PC-3 (cell line): Measurements from ENCODE around the gene PLAAT3. TPM values are rescaled to one million over a fixed set of nuclear protein-coding genes. Genes with fewer than 3 reads are reported as not detected.
"Not testable (repeated sequence)": the region's sequence is repeated elsewhere in the genome, so short reads cannot be mapped to it uniquely, and the experiment has no call there.

Source experiments
- ATAC-seq: fragments of 200-7000 bp; cut with Tn5 transposase; 2 replicates; pipeline ENCODE4 v1.9.1; 2020; ENCODE audit warnings: mild to moderate bottlenecking, moderate library complexity
- BruUV-seq: library from RNA; stranded (reverse); fragments of 400-500 nt; replicated peaks from 2 replicates; lab custom pipeline; 2021; lab: Mats Ljungman, UMichigan
- CTCF ChIA-PET: fragments of 300-600 bp; sonication (Branson Sonifier 250); formaldehyde crosslinking; loops from one replicate; lab custom pipeline; 2022; ENCODE audit warnings: antibody characterized with exemption; lab: Charles Lee
- POLR2A ChIA-PET: fragments of 300-600 bp; sonication (Branson Sonifier 250); formaldehyde crosslinking; loops from one replicate; lab custom pipeline; 2022; ENCODE audit warnings: antibody characterized with exemption; ENCODE audit not compliant: unreplicated experiment; lab: Charles Lee
- DNase-seq: peaks from one replicate; pipeline ENCODE4 v3.0.0-alpha.2; 2015
- H2AFZ ChIP-seq: fragments of 300-600 bp; sonication (generic); 2 replicates; pipeline ENCODE4 v1.6.0; 2016; ENCODE audit warnings: antibody characterized with exemption, low read length
- H3F3A ChIP-seq: fragments of 300-600 bp; sonication (generic); one replicate; pipeline ENCODE4 v1.6.0; 2017; ENCODE audit warnings: antibody characterized with exemption, low read length, control low read depth, mild to moderate bottlenecking; ENCODE audit not compliant: unreplicated experiment
- H3K27ac ChIP-seq: fragments of 300-600 bp; sonication (generic); 2 replicates; pipeline ENCODE4 v1.5.1; 2016; ENCODE audit warnings: mild to moderate bottlenecking, low read length
- H3K27me3 ChIP-seq: fragments of 300-600 bp; sonication (generic); 2 replicates; pipeline ENCODE4 v1.6.1; 2016; ENCODE audit warnings: low read length, mixed read lengths
- H3K36me3 ChIP-seq: fragments of 300-600 bp; sonication (generic); 2 replicates; pipeline ENCODE4 v1.6.1; 2016; ENCODE audit warnings: low read depth, mixed run types, low read length, mixed read lengths
- H3K4me1 ChIP-seq: fragments of 300-600 bp; sonication (generic); 2 replicates; pipeline ENCODE4 v1.5.1; 2016; ENCODE audit warnings: low read length; ENCODE audit not compliant: insufficient read depth
- H3K4me2 ChIP-seq: fragments of 300-600 bp; sonication (generic); 2 replicates; pipeline ENCODE4 v1.6.0; 2016; ENCODE audit warnings: low read length
- H3K4me3 ChIP-seq: fragments of 300-600 bp; sonication (generic); 2 replicates; pipeline ENCODE4 v1.5.1; 2016; ENCODE audit warnings: mild to moderate bottlenecking, low read length, mixed read lengths
- H3K79me2 ChIP-seq: fragments of 300-600 bp; sonication (generic); 2 replicates; pipeline ENCODE4 v1.6.1; 2017; ENCODE audit warnings: low read length, mixed read lengths
- H3K9ac ChIP-seq: fragments of 300-600 bp; sonication (generic); 2 replicates; pipeline ENCODE4 v1.6.0; 2016; ENCODE audit warnings: mild to moderate bottlenecking, low read length
- H3K9me2 ChIP-seq: fragments of 300-600 bp; sonication (generic); replicated peaks from 2 replicates; pipeline ENCODE4 v1.6.1; 2016; ENCODE audit warnings: mixed run types, low read length, mixed read lengths
- H3K9me3 ChIP-seq: fragments of 300-600 bp; sonication (generic); 2 replicates; pipeline ENCODE4 v1.6.1; 2016; ENCODE audit warnings: low read length, mixed read lengths
- H4K20me1 ChIP-seq: fragments of 300-600 bp; sonication (generic); 2 replicates; pipeline ENCODE4 v1.6.1; 2016; ENCODE audit warnings: low read length, mixed read lengths
- EZH2 ChIP-seq: fragments of 300-600 bp; sonication (generic); IDR thresholded peaks from one replicate; pipeline ENCODE4 v1.6.1; 2017; ENCODE audit warnings: antibody characterized with exemption, mild to moderate bottlenecking, low read length; ENCODE audit not compliant: unreplicated experiment
- EZH2phosphoT487 ChIP-seq: fragments of 300-600 bp; sonication (generic); IDR thresholded peaks from 2 replicates; pipeline ENCODE4 v1.6.1; 2018; ENCODE audit warnings: mild to moderate bottlenecking, antibody characterized with exemption, low read length, borderline replicate concordance
- intact Hi-C: fragments of 100-400 bp; cut with micrococcal nuclease; formaldehyde crosslinking; loops from 2 replicates; pipeline ENCODE4 v1.9.0; 2023
- total RNA-seq: library from RNA; depleted of rRNA; stranded (reverse); fragments of >200 nt; gene quantifications from 2 replicates; pipeline ENCODE4 v1.2.3, GENCODE V29; 2014
- TF ChIP-seq, protein P1 (sequence below): fragments of 300-600 bp; sonication (generic); conservative IDR thresholded peaks from 2 replicates; pipeline ENCODE4 v1.5.1; 2017; ENCODE audit warnings: antibody characterized with exemption, low read depth, mild to moderate bottlenecking, low read length

Gene PLAAT3
- total RNA-seq, 1 experiment from 2014 or later: 69.0 TPM

DNA sequence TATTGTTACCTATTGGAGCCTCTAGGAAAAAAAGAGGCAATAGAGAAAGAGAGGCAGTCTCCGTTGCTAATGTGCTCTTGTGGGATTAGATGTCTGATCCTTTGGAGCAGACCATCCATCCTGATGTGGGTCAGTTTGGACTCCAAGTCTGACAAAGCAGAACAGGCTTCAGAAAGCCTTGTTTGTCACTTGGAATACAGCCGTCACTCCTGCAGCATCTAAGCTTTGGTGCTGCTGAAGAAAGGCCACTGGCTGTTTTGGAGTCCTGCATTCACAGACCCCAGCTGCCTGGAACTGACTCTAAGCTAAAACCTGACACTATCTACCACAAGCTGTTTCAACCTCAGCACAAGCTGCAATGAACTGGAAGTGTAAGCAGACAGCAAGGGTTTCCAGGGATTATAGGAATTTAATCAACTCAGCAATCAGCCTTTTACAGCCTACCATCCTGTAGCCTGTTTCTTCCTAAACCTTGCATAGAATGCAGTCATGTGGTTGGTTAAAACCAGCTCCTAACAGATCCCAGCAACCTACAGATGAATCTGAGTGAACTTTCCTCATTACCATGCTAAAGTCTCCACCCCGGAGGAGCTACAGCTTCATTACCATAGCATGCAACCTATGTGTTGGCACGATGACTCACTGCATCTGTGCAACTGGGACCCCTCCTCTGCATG is 81.3 kb downstream of the PLAAT3 start:
- H3K9me2 ChIP-seq: no peaks in the 10 kb centered on the region
- TF ChIP-seq EZH2 (no peak), EZH2phosphoT487 (no peak)
- TF ChIP-seq, protein P1, sequence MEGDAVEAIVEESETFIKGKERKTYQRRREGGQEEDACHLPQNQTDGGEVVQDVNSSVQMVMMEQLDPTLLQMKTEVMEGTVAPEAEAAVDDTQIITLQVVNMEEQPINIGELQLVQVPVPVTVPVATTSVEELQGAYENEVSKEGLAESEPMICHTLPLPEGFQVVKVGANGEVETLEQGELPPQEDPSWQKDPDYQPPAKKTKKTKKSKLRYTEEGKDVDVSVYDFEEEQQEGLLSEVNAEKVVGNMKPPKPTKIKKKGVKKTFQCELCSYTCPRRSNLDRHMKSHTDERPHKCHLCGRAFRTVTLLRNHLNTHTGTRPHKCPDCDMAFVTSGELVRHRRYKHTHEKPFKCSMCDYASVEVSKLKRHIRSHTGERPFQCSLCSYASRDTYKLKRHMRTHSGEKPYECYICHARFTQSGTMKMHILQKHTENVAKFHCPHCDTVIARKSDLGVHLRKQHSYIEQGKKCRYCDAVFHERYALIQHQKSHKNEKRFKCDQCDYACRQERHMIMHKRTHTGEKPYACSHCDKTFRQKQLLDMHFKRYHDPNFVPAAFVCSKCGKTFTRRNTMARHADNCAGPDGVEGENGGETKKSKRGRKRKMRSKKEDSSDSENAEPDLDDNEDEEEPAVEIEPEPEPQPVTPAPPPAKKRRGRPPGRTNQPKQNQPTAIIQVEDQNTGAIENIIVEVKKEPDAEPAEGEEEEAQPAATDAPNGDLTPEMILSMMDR: no peak
- H4K20me1 ChIP-seq: no peaks in the 10 kb centered on the region
- H3K27ac ChIP-seq: no peak overlapping the region
- H3K4me1 ChIP-seq: peaks cover 35% of the 10 kb centered on the region
- no peaks in the 10 kb centered on the region for H3K27me3 ChIP-seq
- no peaks in the 10 kb centered on the region for H3F3A ChIP-seq
- CTCF ChIA-PET: no interaction called here
- H3K9me3 ChIP-seq: no peaks in the 10 kb centered on the region
- no peak for ATAC-seq
- no peak overlapping the region for H3K9ac ChIP-seq
- 0 out of 2 replicates have a peak overlapping the region, but pooled peaks have one; percentile 1 for H2AFZ ChIP-seq
- no peak for DNase-seq
- POLR2A ChIA-PET: no interaction called here
- no peak overlapping the region for H3K4me3 ChIP-seq
- intact Hi-C loops: no loop called here
- no peaks in the 10 kb centered on the region for H3K79me2 ChIP-seq
- BruUV-seq: no TSS peak
- H3K4me2 ChIP-seq: no peak overlapping the region
- H3K36me3 ChIP-seq: no peaks in the 10 kb centered on the region

DNA sequence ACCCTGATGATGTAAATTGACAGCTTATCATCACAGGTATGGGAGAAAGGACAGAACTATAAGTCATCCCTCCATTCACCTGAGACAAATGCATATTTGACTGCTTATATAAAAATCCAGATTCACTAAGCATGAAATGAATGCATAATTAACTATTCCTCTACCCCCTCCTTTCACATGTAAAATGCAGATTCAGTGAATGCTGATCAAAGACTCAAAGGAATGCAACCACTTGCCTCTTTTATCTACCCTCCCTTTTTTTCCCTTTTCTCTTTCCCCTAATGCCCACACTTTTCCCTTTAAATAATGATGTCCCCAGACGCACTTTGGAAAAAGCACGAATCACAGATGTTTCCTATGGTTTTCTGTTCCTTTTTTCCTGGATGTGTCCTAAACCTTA is 82.1 kb downstream of the PLAAT3 start:
- Histone ChIP-seq H3K4me1 (peaks cover 31% of the 10 kb centered on the region), H3F3A (no peaks in the 10 kb centered on the region), H3K36me3 (no peaks in the 10 kb centered on the region), H3K9me3 (no peaks in the 10 kb centered on the region), H3K4me2 (peak overlapping the region; percentile 42), H3K4me3 (no peak overlapping the region), H2AFZ (0 out of 2 replicates have a peak overlapping the region, but pooled peaks have one; percentile 15), H3K9me2 (no peaks in the 10 kb centered on the region), H4K20me1 (no peaks in the 10 kb centered on the region), H3K79me2 (no peaks in the 10 kb centered on the region), H3K9ac (no peak overlapping the region), H3K27me3 (no peaks in the 10 kb centered on the region), H3K27ac (peak overlapping the region; percentile 16; the same call in 1 of the 2 replicates)
- BruUV-seq: no TSS peak
- ATAC-seq: no peak
- TF ChIP-seq EZH2phosphoT487 (no peak), EZH2 (no peak)
- TF ChIP-seq, protein P1: no peak
- intact Hi-C loops: no loop called here
- no peak for DNase-seq
- POLR2A ChIA-PET: no interaction called here
- CTCF ChIA-PET: no interaction called here

DNA sequence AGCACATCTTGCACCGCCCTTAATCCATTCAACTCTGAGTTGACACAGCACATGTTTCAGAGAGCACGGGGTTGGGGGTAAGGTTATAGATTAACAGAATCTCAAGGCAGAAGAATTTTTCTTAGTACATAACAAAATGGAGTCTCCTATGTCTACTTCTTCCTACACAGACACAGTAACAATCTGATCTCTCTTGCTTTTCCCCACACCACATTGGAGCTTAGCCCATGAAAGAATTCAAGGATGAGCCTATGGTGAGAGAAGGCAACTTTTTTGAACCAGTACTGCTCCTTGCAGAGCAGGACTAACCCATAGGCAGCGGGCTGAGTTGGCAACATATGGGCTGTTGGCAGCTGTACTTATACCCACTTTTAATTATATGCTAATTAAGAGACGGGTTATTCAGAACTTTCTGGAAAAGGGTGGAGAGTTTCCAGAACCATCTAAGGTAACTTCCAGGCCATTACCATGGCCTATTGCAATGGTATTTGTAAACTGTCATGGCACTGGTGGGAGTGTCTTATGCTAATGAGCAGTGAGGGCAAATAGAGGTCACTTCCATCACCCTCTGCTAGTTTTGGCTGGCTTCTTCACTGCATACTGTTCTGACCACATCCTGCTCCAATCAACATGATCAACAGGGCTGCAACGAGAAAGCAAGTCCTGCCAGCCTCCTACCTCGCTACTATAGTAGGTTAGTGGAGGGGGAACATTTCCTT is 83.0 kb downstream of the PLAAT3 start:
- H3K27me3 ChIP-seq, H3K79me2 ChIP-seq, H3F3A ChIP-seq, H3K36me3 ChIP-seq, H3K9ac ChIP-seq, BruUV-seq, intact Hi-C loops, H4K20me1 ChIP-seq, H3K9me3 ChIP-seq, H3K4me3 ChIP-seq, H3K9me2 ChIP-seq, POLR2A ChIA-PET, CTCF ChIA-PET: not testable (repeated sequence)
- Histone ChIP-seq H3K4me2 (peak overlapping the region; percentile 42), H2AFZ (peak overlapping the region; percentile 15; the same call in 1 of the 2 replicates), H3K4me1 (peaks cover 24% of the 10 kb centered on the region), H3K27ac (peak overlapping the region; percentile 16; the same call in 1 of the 2 replicates)
- DNase-seq: peak; percentile 80
- peak; percentile 62 for ATAC-seq
